Spleen (tissue), 11 donors: ENCODE measurements around the gene ZNF697. TPM values are rescaled to one million over a fixed set of nuclear protein-coding genes. Genes with fewer than 3 reads are reported as not detected.
A peak's percentile ranks its signal among the peaks of the same experiment; 100 is the strongest.

Experiments used
- DNase-seq: peaks from one replicate; pipeline ENCODE4 v3.0.0-alpha.2; 2020
- H3K27ac ChIP-seq, 8 donors: fragments of 200-600 bp; sonication (generic) in 7 of 8; 1 replicate in 4 of 8; 2 replicates in 4 of 8; pipeline versions ENCODE4 v1.5.0 to v1.8.0; 2016 to 2021; ENCODE audit warnings: inconsistent platforms in 4 of 8, mild to moderate bottlenecking in 4 of 8, moderate library complexity in 1 of 8
- H3K27me3 ChIP-seq, 7 donors: fragments of 200-600 bp; sonication (generic) in 6 of 7; replicated peaks in 1 of 7; 1 replicate in 4 of 7; 2 replicates in 3 of 7; pipeline versions ENCODE4 v1.5.0 to v1.8.0; 2016 to 2021; ENCODE audit warnings: inconsistent platforms in 3 of 7, mild to moderate bottlenecking in 1 of 7
- H3K36me3 ChIP-seq, 6 donors: fragments of 200-600 bp; sonication (generic) in 5 of 6; 1 replicate in 4 of 6; 2 replicates in 2 of 6; pipeline versions ENCODE4 v1.5.0 to v1.8.0; 2016 to 2021; ENCODE audit warnings: inconsistent platforms in 2 of 6
- H3K4me1 ChIP-seq, 6 donors: fragments of 200-600 bp; sonication (generic) in 5 of 6; 1 replicate in 3 of 6; 2 replicates in 3 of 6; pipeline versions ENCODE4 v1.5.0 to v1.8.0; 2016 to 2021; ENCODE audit warnings: inconsistent platforms in 3 of 6
- H3K4me3 ChIP-seq, 8 donors: fragments of 200-600 bp; sonication (generic) in 7 of 8; 1 replicate in 4 of 8; 2 replicates in 4 of 8; pipeline versions ENCODE4 v1.5.0 to v1.8.0; 2016 to 2021; ENCODE audit warnings: inconsistent platforms in 4 of 8, mild to moderate bottlenecking in 4 of 8, moderate library complexity in 2 of 8
- H3K9me3 ChIP-seq, 8 donors: fragments of 200-600 bp; sonication (generic) in 7 of 8; 1 replicate in 4 of 8; 2 replicates in 4 of 8; pipeline versions ENCODE4 v1.5.0 to v1.8.0; 2016 to 2021; ENCODE audit warnings: inconsistent platforms in 4 of 8
- POLR2A ChIP-seq, 3 donors: fragments of 450-650 bp; IDR thresholded peaks; one replicate each; pipeline ENCODE4 v1.5.1; 2017; ENCODE audit warnings: antibody characterized with exemption in 3 of 3, mild to moderate bottlenecking in 1 of 3
- POLR2AphosphoS5 ChIP-seq, 3 donors: sonication (generic); formaldehyde crosslinking; IDR thresholded peaks; one replicate each; pipeline ENCODE4 v1.5.1; 2017; ENCODE audit warnings: antibody characterized with exemption in 3 of 3
- WGBS, 5 donors: extraction: QIAGEN DNeasy Blood & Tissue Kit in 3 of 5; methylation state at CpG; one replicate each; pipeline versions ENCODE4 v1.1.5 to v1.1.7; 2013 to 2018; 5-methylcytosine and 5-hydroxymethylcytosine counted together
- intact Hi-C: fragments of 100-400 bp; cut with DNase I; formaldehyde crosslinking; loops from one replicate; pipeline ENCODE4 v1.15.0; 2023; ENCODE audit warnings: low total_unique reads
- polyA plus RNA-seq, 3 donors: library from polyadenylated mRNA; stranded (reverse); fragments of 200-250 nt; gene quantifications; one replicate each; pipeline ENCODE4 v1.2.1, GENCODE V29; 2013
- total RNA-seq, 7 donors: library from RNA; depleted of rRNA in 3 of 7; stranded (reverse); fragments of >200 nt in 3 of 7; fragmentation: NEBNext Ultra II Directional in 4 of 7; extraction: Animal tissue kit (Norgen Biotek cat#: 25700) in 4 of 7; gene quantifications; one replicate each; pipeline versions ENCODE4 v1.1.0 to v1.2.1, GENCODE V29; 2016 to 2021
- TF ChIP-seq, protein P1 (sequence below), 11 experiments: fragments of 200-600 bp in 7 of 11; fragments of 450-650 bp in 4 of 11; sonication (generic) in 4 of 11; IDR thresholded peaks in 8 of 11; conservative IDR thresholded peaks in 3 of 11; 1 replicate in 7 of 11; 2 replicates in 4 of 11; pipeline versions ENCODE4 v1.4.0 to v1.8.0; 2016 to 2021; ENCODE audit warnings: antibody characterized with exemption in 11 of 11, inconsistent platforms in 4 of 11, mild to moderate bottlenecking in 1 of 11
- donor health status: healthy with polysubstance abuse.
- donor health status: DM: no; HTN: no; CAD: no; lungs with moderate emphysema.
- donor health status: DM: no; HTN: no; CAD: no.
- donor health status: Bipolar disorder and iron deficiency.
- donor health status: healthy.
- donor health status: DM: no; HTN: no; CAD: no.
- donor health status: DM: yes; HTN: yes; CAD: no.

ZNF697 gene
- total and polyA plus RNA-seq, 10 donors = 0.38 to 6.6 (median 5.5) TPM

DNA sequence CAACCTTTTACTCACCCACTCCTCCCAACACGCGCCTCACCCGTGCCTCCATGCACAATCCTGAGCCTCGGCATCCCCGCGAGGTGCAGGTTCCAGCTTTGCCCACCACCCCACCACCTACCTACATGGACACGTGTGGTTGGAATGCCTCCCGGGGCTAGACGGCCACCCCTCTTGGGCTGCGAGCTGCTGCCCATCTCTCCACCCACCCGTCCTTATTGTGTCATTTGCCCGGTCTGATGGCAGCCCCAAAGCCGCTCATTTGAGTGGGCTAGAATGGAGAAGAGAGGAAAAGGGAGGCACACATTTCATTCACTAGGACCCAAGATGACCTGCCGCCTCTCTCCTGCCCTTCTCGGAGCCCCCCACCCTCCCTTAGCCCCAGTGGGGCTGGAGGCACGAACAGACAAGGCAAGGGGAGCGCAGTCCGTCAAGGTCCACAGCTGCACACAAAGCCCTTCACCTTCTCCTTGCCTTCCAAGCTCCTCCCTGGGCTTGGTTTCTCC, 785 bp downstream of the ZNF697 start:
- 5 to 8% (median 7%) methylated on average over 17 to 18 of the region's 18 CpGs for WGBS, 5 donors
- Histone ChIP-seq H3K9me3 (no peaks in the 10 kb centered on the region), H3K36me3 (no peaks in the 10 kb centered on the region), H3K4me3 (peak overlapping the region; percentile 48 to 84 (median 62)), H3K27ac (peak overlapping the region; percentile 63 to 88 (median 84)), H3K27me3 (peaks cover 0 to 54% (median 13%) of the 10 kb centered on the region in 7 donors), H3K4me1 (peaks cover 0 to 44% (median 18%) of the 10 kb centered on the region in 6 donors)
- TF ChIP-seq POLR2AphosphoS5 (IDR thresholded peaks at IDR 0.05) (no peak), POLR2A (IDR thresholded peaks at IDR 0.05) (no peak)
- TF ChIP-seq, protein P1, sequence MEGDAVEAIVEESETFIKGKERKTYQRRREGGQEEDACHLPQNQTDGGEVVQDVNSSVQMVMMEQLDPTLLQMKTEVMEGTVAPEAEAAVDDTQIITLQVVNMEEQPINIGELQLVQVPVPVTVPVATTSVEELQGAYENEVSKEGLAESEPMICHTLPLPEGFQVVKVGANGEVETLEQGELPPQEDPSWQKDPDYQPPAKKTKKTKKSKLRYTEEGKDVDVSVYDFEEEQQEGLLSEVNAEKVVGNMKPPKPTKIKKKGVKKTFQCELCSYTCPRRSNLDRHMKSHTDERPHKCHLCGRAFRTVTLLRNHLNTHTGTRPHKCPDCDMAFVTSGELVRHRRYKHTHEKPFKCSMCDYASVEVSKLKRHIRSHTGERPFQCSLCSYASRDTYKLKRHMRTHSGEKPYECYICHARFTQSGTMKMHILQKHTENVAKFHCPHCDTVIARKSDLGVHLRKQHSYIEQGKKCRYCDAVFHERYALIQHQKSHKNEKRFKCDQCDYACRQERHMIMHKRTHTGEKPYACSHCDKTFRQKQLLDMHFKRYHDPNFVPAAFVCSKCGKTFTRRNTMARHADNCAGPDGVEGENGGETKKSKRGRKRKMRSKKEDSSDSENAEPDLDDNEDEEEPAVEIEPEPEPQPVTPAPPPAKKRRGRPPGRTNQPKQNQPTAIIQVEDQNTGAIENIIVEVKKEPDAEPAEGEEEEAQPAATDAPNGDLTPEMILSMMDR (IDR thresholded peaks at IDR 0.05 in 8 of 11, conservative IDR thresholded peaks at IDR 0.05 in 3 of 11) = no peak
- DNase-seq = no peak
- intact Hi-C loops = no loop called here

DNA sequence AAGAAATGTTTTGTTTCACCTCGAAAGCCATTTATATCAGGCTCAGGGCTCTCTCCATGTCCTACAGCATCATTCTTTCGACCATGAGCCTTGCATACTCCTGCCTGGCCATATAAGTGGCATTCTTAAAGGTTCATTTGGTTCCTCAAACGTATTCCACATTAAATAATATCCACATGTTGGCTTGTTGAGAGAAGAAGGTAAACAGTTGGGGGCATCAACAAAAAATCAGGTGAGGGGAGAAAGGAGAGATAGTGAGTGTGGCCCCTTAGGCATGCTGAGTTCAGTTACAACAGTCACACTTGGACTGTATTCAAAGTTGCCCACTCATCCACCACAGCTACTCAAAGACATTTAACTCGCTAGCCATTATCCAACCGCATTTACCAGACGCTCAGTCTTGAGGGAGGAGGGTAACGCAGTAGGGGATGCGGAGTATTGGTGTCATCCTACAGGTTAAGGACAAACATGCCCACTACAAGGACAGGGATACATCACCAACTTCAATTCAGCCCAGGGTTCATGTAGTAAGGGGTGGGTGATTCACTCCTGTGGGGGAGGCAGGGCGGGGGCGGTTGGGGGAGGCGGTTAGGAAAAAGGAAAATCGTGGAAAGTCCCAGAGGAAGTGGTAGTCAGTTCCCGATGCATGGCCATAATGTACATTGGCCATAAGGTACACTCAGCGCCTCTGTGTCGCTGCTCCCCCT, 1.4 kb downstream of the ZNF697 start:
- peaks cover 0 to 44% (median 18%) of the 10 kb centered on the region in 6 donors for H3K4me1 ChIP-seq
- peak overlapping the region in 5 of 8 donors; percentile 8 to 88 (median 82) for H3K27ac ChIP-seq

DNA sequence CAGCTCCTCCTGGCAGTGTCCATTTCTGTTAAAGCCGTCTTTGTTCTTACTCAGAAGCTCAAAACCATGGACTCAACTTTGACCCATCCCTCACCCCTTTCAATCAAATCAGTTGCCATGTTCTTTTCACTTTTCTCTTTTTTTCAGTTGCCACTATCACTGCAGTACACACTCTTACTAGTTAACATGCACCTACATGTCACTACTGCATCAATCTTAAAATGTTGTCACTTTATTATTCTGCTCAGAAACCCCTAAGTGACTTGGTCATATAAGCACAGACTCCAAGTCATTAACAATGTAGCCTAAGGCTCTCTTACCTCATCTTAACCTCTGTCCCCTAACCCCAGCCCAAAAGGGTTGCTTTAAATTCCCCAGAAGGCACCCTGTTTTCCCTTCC, 9.0 kb downstream of the ZNF697 start:
- no peak for TF ChIP-seq POLR2A (IDR thresholded peaks at IDR 0.05)
- TF ChIP-seq, protein P1 (IDR thresholded peaks at IDR 0.05 in 8 of 11, conservative IDR thresholded peaks at IDR 0.05 in 3 of 11) = no peak
- TF ChIP-seq POLR2AphosphoS5 (IDR thresholded peaks at IDR 0.05) = no peak
- 80 to 91% (median 84%) methylated on average over 1 of the region's 1 CpG for WGBS, 5 donors
- intact Hi-C loops = no loop called here

More for the DNA sequence above, 1.4 kb downstream of the ZNF697 start:
- Histone ChIP-seq H3K36me3 (no peaks in the 10 kb centered on the region), H3K27me3 (peaks cover 0 to 53% (median 13%) of the 10 kb centered on the region in 7 donors), H3K9me3 (no peaks in the 10 kb centered on the region), H3K4me3 (peak overlapping the region; percentile 48 to 84 (median 62))
- WGBS, 5 donors = 49 to 62% (median 54%) methylated on average over 15 of the region's 15 CpGs
- DNase-seq = no peak
- no peak for TF ChIP-seq POLR2AphosphoS5 (IDR thresholded peaks at IDR 0.05)
- no peak for TF ChIP-seq POLR2A (IDR thresholded peaks at IDR 0.05)
- TF ChIP-seq, protein P1 (IDR thresholded peaks at IDR 0.05 in 8 of 11, conservative IDR thresholded peaks at IDR 0.05 in 3 of 11) = no peak
- intact Hi-C loops = no loop called here

DNA sequence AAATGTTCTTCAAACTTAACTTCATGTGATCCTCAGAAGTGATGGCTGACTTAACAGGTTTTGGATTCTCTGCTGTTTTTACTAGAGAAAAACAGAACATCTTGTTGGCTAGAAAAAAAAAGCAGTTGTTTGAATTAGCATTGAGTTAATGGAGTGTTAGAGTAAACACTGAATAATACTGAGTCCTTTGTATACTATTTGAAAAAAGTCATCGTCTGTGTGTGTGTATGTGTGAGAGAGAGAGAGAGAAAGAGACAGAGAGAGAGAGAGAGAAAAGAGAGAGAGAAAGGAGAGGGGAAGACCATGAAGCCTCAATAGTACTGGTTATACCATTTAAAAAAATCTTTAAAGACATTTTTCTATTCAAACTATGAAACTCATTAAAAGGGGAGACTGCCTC, 10.4 kb downstream of the ZNF697 start:
- Histone ChIP-seq H3K9me3 (no peaks in the 10 kb centered on the region), H3K4me1 (peaks cover 0 to 24% (median 3%) of the 10 kb centered on the region in 6 donors), H3K4me3 (no peak overlapping the region), H3K27ac (no peak overlapping the region), H3K36me3 (no peaks in the 10 kb centered on the region), H3K27me3 (peaks cover 0 to 3% (median 0%) of the 10 kb centered on the region in 7 donors)
- intact Hi-C loops = no loop called here
- TF ChIP-seq, protein P1 (IDR thresholded peaks at IDR 0.05 in 8 of 11, conservative IDR thresholded peaks at IDR 0.05 in 3 of 11) = no peak
- TF ChIP-seq POLR2A (IDR thresholded peaks at IDR 0.05) (no peak), POLR2AphosphoS5 (IDR thresholded peaks at IDR 0.05) (no peak)
- no peak for DNase-seq
- 81 to 91% (median 87%) methylated on average over 1 of the region's 1 CpG for WGBS, 5 donors

More for the DNA sequence above, 9.0 kb downstream of the ZNF697 start:
- Histone ChIP-seq H3K9me3 (no peaks in the 10 kb centered on the region), H3K4me3 (no peak overlapping the region), H3K36me3 (no peaks in the 10 kb centered on the region), H3K27me3 (no peaks in the 10 kb centered on the region), H3K27ac (no peak overlapping the region), H3K4me1 (peaks cover 0 to 16% (median 0%) of the 10 kb centered on the region in 6 donors)
- DNase-seq = no peak
